ENCODE results near the gene SLC25A30. TPM values are rescaled to one million over a fixed set of nuclear protein-coding genes. Genes with fewer than 3 reads are reported as not detected.
"Not testable (repeated sequence)": the region's sequence is repeated elsewhere in the genome, so short reads cannot be mapped to it uniquely, and the experiment has no call there.

Gene SLC25A30
- polyA plus RNA-seq, 1 experiment = 14.0 TPM

DNA sequence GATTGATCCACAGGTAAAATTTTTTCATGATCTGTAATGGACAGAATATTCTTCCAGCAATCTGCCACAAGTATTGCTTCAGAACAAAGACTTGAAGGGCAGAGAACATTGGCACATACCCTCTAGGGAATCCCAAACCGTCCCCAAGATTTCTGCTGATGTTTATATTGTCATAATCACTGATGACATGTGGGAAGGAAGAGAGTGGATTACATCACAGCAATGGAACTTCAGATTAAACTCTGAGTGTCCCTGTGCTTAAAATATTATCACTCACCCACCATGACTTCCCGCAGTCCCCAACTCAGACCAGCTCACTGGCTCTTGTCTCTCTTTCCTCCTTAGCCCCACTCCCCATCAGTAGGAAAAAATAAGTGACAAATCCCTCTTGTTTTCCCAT lies 68.7 kb downstream of the SLC25A30 start:
- no peak overlapping the region for H3K4me3 ChIP-seq (ENCODE audit: low read depth, low read length)
- POLR2A ChIA-PET = no interaction called here
- H3K27me3 ChIP-seq (ENCODE audit: control insufficient read depth, insufficient read depth, low read length) = no peaks in the 10 kb centered on the region
- TF ChIP-seq, protein P1, sequence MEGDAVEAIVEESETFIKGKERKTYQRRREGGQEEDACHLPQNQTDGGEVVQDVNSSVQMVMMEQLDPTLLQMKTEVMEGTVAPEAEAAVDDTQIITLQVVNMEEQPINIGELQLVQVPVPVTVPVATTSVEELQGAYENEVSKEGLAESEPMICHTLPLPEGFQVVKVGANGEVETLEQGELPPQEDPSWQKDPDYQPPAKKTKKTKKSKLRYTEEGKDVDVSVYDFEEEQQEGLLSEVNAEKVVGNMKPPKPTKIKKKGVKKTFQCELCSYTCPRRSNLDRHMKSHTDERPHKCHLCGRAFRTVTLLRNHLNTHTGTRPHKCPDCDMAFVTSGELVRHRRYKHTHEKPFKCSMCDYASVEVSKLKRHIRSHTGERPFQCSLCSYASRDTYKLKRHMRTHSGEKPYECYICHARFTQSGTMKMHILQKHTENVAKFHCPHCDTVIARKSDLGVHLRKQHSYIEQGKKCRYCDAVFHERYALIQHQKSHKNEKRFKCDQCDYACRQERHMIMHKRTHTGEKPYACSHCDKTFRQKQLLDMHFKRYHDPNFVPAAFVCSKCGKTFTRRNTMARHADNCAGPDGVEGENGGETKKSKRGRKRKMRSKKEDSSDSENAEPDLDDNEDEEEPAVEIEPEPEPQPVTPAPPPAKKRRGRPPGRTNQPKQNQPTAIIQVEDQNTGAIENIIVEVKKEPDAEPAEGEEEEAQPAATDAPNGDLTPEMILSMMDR (IDR thresholded peaks at IDR 0.05; ENCODE audit: low read depth, low read length) = no peak
- no peak overlapping the region for H3K27ac ChIP-seq (ENCODE audit: low read depth, low read length)
- CTCF ChIA-PET = interaction anchor here (0.6 to 1.1 kb wide), 2 partner anchors 22 to 308 kb away, joined by 3 to 4 read pairs; no protein-coding TSS in a partner anchor
- H3K9me3 ChIP-seq (ENCODE audit: control insufficient read depth, insufficient read depth, low read length) = no peaks in the 10 kb centered on the region
- no peak for DNase-seq (ENCODE audit: low read depth, low spot score)

- H3K4me3 ChIP-seq (ENCODE audit: low read depth, low read length); DNase-seq (ENCODE audit: low read depth, low spot score); POLR2A ChIA-PET; H3K9me3 ChIP-seq (ENCODE audit: control insufficient read depth, insufficient read depth, low read length); H3K27ac ChIP-seq (ENCODE audit: low read depth, low read length); H3K27me3 ChIP-seq (ENCODE audit: control insufficient read depth, insufficient read depth, low read length): not testable (repeated sequence)
- CTCF ChIA-PET = interaction anchor here (1.0 to 1.1 kb wide), 2 partner anchors 27 to 297 kb away, joined by 5 read pairs; no protein-coding TSS in a partner anchor
Measured at GRCh38 chr13:45344064-45344463, 74.1 kb downstream of the SLC25A30 start.

Other genes with a start within 250 kb of the SLC25A30 start
- gene KCTD4, start 217.3 kb downstream of the SLC25A30 start, polyA plus RNA-seq (2011; rRNA removed) = 0.09 and 0.14 TPM in 2 replicates
- gene TPT1, start 77.2 kb downstream of the SLC25A30 start, polyA plus RNA-seq (2011; rRNA removed) = 6,434 and 7,581 TPM in 2 replicates
- gene COG3, start 46.6 kb upstream of the SLC25A30 start, polyA plus RNA-seq (2011; rRNA removed) = 28.2 and 36.3 TPM in 2 replicates
- not detected in 2 replicates for gene ERICH6B, start 197.4 kb upstream of the SLC25A30 start, polyA plus RNA-seq (2011; rRNA removed)